Right ventricle myocardium inferior (tissue), 1 donor: Measurements from ENCODE around the gene ZPR1. TPM values are rescaled to one million over a fixed set of nuclear protein-coding genes. Genes with fewer than 3 reads are reported as not detected.
A peak's percentile ranks its signal among the peaks of the same experiment; 100 is the strongest.
"Not testable (repeated sequence)": the region's sequence is repeated elsewhere in the genome, so short reads cannot be mapped to it uniquely, and the experiment has no call there.

Experiments used
- ATAC-seq: fragments of 200-7000 bp; cut with Tn5 transposase; one replicate; pipeline ENCODE4 v1.9.1; 2020; ENCODE audit warnings: mild to moderate bottlenecking, moderate library complexity
- DNase-seq: peaks from one replicate; pipeline ENCODE4 v3.0.0; 2021; ENCODE audit errors: missing footprints
- intact Hi-C: fragments of 100-400 bp; cut with DNase I; formaldehyde crosslinking; loops from one replicate; pipeline ENCODE4 v1.11.0; 2022
- total RNA-seq: library from RNA; stranded (reverse); fragmentation: NEBNext Ultra II Directional; extraction: Animal tissue kit (Norgen Biotek cat#: 25700); gene quantifications from one replicate; pipeline ENCODE4 v1.2.1, GENCODE V29; 2021
- donor health status: DM: no; HTN: yes; CAD: no; lungs with severe emphysema.

Gene ZPR1
- total RNA-seq, 1 donor from 2014 or later = 23.3 TPM

GRCh38 chr11:116825854-116826750 lies 38.3 kb upstream of the ZPR1 start:
- DNase-seq (no peak), ATAC-seq (no peak)
- intact Hi-C loops = no loop called here

GRCh38 chr11:116825434-116825833 lies 37.6 kb upstream of the ZPR1 start:
- intact Hi-C loops = no loop called here
- no peak for ATAC-seq
- DNase-seq = no peak

GRCh38 chr11:116823031-116823843 lies 35.4 kb upstream of the ZPR1 start, which contains the start of gene APOA4:
Gene APOA4, minus strand, starts transcription at chr11:116823304. Its CDS starts 113 bp downstream, at chr11:116823191.
- DNase-seq = no peak
- intact Hi-C loops = no loop called here
- ATAC-seq = no peak

- no peak for DNase-seq
- intact Hi-C loops = no loop called here
- no peak for ATAC-seq
Measured at GRCh38 chr11:116822575-116822974, 34.8 kb upstream of the ZPR1 start.

- intact Hi-C loops = no loop called here
- DNase-seq = no peak
- ATAC-seq = no peak
Measured at GRCh38 chr11:116821050-116821918, 33.5 kb upstream of the ZPR1 start.

GRCh38 chr11:116819049-116819448 lies 31.2 kb upstream of the ZPR1 start:
- intact Hi-C loops = no loop called here
- no peak for ATAC-seq

GRCh38 chr11:116814502-116814901 lies 26.7 kb upstream of the ZPR1 start:
- ATAC-seq = no peak
- no peak for DNase-seq
- intact Hi-C loops = no loop called here

More at GRCh38 chr11:116819049-116819448, 31.2 kb upstream of the ZPR1 start:
- DNase-seq = no peak

- peak; percentile 68 for ATAC-seq
- no peak for DNase-seq
- intact Hi-C loops = no loop called here
Measured at GRCh38 chr11:116813781-116814471, 26.1 kb upstream of the ZPR1 start.

- ATAC-seq (no peak), DNase-seq (no peak)
- intact Hi-C loops = no loop called here
Measured at GRCh38 chr11:116813170-116813569, 25.3 kb upstream of the ZPR1 start.

- ATAC-seq (no peak), DNase-seq (no peak)
- intact Hi-C loops = no loop called here
Measured at GRCh38 chr11:116812109-116812508, 24.3 kb upstream of the ZPR1 start.

GRCh38 chr11:116811194-116811593 lies 23.4 kb upstream of the ZPR1 start:
- ATAC-seq = no peak
- DNase-seq = no peak
- intact Hi-C loops = no loop called here

GRCh38 chr11:116808262-116809175 lies 20.7 kb upstream of the ZPR1 start:
- DNase-seq (no peak), ATAC-seq (no peak)
- intact Hi-C loops = no loop called here

- no peak for DNase-seq
- intact Hi-C loops = no loop called here
- ATAC-seq = no peak
Measured at GRCh38 chr11:116807601-116808261, 19.9 kb upstream of the ZPR1 start.

- intact Hi-C loops = no loop called here
- ATAC-seq (no peak), DNase-seq (no peak)
Measured at GRCh38 chr11:116804001-116804400, 16.2 kb upstream of the ZPR1 start.

- ATAC-seq, intact Hi-C loops, DNase-seq: not testable (repeated sequence)
Measured at GRCh38 chr11:116801662-116802061, 13.8 kb upstream of the ZPR1 start.

- DNase-seq (no peak), ATAC-seq (no peak)
- intact Hi-C loops = no loop called here
Measured at GRCh38 chr11:116800610-116801009, 12.8 kb upstream of the ZPR1 start.

GRCh38 chr11:116798368-116798767 lies 10.5 kb upstream of the ZPR1 start:
- ATAC-seq (no peak), DNase-seq (no peak)
- intact Hi-C loops = no loop called here
